NT2/D1 (cell line): Measurements from ENCODE around the gene PGAM1.

ENCODE experiments used
- YY1 ChIP-seq: IDR thresholded peaks from 2 replicates; pipeline ENCODE4 v1.6.1; 2011; ENCODE audit not compliant: insufficient read length, insufficient read depth
- ZNF274 ChIP-seq: IDR thresholded peaks from 2 replicates; pipeline ENCODE4 v1.6.1; 2011; ENCODE audit warnings: mild to moderate bottlenecking, low read depth, low read length

- no peak for TF ChIP-seq ZNF274
- TF ChIP-seq YY1 = no peak
Measured at GRCh38 chr10:97468162-97468561, 42.2 kb downstream of the PGAM1 start.
